Measurements from ENCODE around the gene ZNF100.

GRCh38 chr19:21709464-21709863, 57.9 kb downstream of the ZNF100 start:
- TF ChIP-seq, protein P1, sequence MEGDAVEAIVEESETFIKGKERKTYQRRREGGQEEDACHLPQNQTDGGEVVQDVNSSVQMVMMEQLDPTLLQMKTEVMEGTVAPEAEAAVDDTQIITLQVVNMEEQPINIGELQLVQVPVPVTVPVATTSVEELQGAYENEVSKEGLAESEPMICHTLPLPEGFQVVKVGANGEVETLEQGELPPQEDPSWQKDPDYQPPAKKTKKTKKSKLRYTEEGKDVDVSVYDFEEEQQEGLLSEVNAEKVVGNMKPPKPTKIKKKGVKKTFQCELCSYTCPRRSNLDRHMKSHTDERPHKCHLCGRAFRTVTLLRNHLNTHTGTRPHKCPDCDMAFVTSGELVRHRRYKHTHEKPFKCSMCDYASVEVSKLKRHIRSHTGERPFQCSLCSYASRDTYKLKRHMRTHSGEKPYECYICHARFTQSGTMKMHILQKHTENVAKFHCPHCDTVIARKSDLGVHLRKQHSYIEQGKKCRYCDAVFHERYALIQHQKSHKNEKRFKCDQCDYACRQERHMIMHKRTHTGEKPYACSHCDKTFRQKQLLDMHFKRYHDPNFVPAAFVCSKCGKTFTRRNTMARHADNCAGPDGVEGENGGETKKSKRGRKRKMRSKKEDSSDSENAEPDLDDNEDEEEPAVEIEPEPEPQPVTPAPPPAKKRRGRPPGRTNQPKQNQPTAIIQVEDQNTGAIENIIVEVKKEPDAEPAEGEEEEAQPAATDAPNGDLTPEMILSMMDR (IDR thresholded peaks at IDR 0.05; ENCODE audit: poor library complexity): no peak
- TF ChIP-seq EZH2 (IDR thresholded peaks at IDR 0.05; ENCODE audit: borderline replicate concordance) (no peak), EZH2phosphoT487 (IDR thresholded peaks at IDR 0.05; ENCODE audit: low read depth, severe bottlenecking, unreplicated experiment) (no peak)
